ENCODE measurements around the gene SYCP1. TPM values are rescaled to one million over a fixed set of nuclear protein-coding genes. Genes with fewer than 3 reads are reported as not detected.

The SYCP1 gene
- total RNA-seq, result not detected in 2 replicates

GRCh38 chr1:114854693-114855320 lies at the start of gene SYCP1:
SYCP1 (plus strand) TSS chr1:114854863; CDS start chr1:114855465, 602 bp downstream.

GRCh38 chr1:115029526-115029925 lies 174.9 kb downstream of the SYCP1 start, which contains the start of gene TSHB:
TSHB (plus strand) TSS chr1:115029826; CDS start chr1:115033363, 3,537 bp downstream.

Other genes starting within 250 kb of the SYCP1 start
- gene DENND2C, start 184.8 kb upstream of the SYCP1 start, total RNA-seq, result 0.15 and 0.65 TPM in 2 replicates
- not detected in 2 replicates for gene AMPD1, start 159.3 kb upstream of the SYCP1 start, total RNA-seq
- gene NRAS, start 138.1 kb upstream of the SYCP1 start, total RNA-seq, result 87.4 and 121 TPM in 2 replicates
- 571 and 760 TPM in 2 replicates for gene CSDE1, start 96.9 kb upstream of the SYCP1 start, total RNA-seq
- gene SIKE1, start 74.2 kb upstream of the SYCP1 start, total RNA-seq, result 39.2 and 44.5 TPM in 2 replicates
- not detected in 2 replicates for gene TSHB, start 175.0 kb downstream of the SYCP1 start, total RNA-seq
- gene TSPAN2, start 234.6 kb downstream of the SYCP1 start, total RNA-seq, result 2.6 and 3.6 TPM in 2 replicates

Measured in epithelial cell of umbilical artery (primary cell).